GM21367 (cell line): ENCODE data around the gene GNRH2.
"Not testable (repeated sequence)": the region's sequence is repeated elsewhere in the genome, so short reads cannot be mapped to it uniquely, and the experiment has no call there.

Source experiments
- ATAC-seq: cut with Tn5 transposase; IDR thresholded peaks from one replicate; pipeline ENCODE4 v1.9.1; 2021; ENCODE audit not compliant: unreplicated experiment

GNRH2 gene

DNA sequence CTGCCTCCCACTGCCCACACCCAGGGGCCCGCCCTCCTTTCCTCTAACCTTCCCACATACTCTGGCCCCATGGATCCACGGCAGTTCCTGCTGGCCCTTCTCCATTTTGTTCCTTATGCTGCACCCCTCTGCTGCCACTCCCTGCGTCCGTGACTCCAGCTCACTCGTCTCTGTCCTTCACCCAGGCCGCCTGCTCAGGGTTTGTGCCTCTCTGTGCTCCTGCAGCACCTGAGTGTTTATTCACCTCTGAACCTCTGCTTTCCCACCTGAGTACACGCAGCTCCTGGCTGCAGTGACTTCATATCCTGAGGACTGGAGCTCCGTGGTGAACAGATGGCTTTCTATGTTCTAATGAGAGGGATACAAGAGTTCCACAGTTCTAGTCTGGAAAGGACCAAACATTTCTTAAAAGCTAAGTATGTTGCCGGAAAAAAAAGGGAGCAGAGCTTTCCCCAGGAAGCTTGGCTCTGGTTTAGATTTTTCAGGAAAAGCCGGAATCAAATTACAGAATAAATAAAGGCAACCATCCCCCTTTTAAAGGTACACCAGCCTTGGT lies 1.5 kb upstream of the GNRH2 start:
- ATAC-seq = no peak

DNA sequence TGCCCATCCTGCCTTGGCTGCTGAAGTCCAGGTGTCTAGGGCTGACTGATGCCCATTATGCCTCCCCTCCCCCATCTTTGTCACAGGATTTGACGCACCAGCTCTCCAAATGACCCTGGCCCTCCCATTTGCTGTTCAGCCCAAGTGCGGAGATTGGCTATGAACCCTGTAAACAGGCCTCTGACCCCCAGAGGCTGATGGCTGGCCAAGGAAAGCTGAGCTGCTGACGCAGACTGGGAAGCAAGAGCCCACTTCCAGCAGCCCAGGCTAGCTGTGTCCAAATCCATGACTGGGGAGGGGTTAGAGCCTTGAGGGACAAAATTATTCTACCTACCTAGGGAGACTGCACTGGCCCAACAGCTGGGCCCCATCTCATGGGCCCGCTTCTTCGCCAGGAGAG lies 797 bp upstream of the GNRH2 start:
- ATAC-seq = no peak

DNA sequence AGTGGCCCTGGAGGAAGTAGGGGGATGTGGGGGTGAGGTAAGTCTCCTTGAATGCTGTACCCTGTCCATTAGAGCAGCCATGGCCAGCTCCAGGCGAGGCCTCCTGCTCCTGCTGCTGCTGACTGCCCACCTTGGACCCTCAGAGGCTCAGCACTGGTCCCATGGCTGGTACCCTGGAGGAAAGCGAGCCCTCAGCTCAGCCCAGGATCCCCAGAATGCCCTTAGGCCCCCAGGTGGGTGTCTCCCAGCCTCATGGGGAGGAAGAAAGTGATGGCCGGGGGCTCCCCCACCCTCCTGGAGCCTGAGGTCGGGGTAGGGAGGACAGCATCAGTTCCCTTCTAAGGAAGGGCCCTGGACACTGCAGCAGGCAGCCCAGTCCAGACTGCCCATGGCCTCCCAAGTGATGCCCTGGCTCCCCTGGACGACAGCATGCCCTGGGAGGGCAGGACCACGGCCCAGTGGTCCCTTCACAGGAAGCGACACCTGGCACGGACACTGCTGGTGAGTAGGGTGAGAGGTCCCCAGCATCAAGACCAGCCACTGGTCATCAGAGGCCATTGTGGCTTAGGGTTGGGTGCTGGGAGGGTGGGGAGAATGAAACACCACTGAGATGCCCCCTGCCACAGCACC lies 1.0 kb downstream of the GNRH2 start:
- no peak for ATAC-seq

DNA sequence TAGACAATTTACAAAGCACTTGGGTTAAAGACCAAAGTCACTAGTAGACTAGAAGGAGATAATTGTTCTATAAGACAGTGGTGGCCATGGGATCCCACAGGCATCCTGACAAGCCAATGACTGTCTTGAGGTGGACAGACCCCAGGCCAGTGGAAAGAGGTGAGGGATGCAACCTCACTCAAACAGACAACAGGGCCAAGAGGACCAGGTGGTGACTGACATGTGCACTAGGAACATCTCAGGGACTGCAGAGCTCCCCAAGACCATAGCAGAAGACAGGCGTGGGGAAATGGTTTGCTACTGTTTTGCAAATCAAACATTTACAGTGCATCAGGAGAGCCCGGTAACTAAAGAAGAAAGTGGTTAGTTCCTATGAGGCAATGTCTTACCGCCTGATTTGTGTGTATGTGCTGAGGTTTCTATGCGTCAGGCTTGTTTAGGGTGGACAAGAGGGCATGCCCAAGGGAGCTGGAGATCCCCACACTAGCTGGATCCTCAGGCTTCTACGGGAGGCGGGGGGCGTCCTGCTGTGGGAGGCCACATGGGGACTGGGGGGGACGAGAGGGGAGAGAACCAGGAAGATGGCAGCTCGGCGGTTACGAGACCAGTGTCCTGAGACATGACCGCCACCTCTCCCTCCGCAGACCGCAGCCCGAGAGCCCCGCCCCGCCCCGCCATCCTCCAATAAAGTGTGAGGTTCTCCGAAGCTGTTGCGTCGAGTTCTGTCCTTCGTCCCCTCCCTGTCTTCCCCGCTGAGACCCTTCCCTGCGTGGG lies 1.8 kb downstream of the GNRH2 start:
- ATAC-seq = peak; percentile 35

DNA sequence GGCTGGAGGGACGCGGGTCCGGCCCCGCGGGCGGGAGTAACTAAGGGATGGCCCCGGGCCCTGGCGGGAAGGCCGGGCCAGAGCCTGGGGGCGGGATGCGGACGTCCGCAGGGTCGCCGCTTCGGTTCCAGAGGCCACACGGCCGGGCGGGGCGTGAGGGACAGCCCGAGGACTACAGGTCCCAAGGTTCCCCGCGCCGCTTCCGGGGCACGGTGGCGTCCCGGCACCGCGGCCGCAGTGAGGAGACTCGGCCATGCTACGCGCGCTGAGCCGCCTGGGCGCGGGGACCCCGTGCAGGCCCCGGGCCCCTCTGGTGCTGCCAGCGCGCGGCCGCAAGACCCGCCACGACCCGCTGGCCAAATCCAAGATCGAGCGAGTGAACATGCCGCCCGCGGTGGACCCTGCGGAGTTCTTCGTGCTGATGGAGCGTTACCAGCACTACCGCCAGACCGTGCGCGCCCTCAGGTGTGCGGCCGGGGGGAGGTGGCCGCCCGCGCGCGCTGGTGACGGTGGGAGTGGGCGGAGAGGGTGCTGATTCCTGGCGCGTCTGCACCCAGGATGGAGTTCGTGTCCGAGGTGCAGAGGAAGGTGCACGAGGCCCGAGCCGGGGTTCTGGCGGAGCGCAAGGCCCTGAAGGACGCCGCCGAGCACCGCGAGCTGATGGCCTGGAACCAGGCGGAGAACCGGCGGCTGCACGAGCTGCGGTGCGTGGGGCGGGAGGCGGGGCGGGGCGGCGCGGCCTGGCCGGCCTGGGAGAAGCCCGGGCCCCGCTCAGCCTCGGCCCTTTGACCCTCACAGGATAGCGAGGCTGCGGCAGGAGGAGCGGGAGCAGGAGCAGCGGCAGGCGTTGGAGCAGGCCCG lies 2.6 kb downstream of the GNRH2 start, which contains the start of gene MRPS26:
Gene MRPS26 (plus strand): TSS at position 237 of the 861 bp plus-strand sequence. CDS start 17 bp downstream, at position 254.
- ATAC-seq = peak; percentile 82

DNA sequence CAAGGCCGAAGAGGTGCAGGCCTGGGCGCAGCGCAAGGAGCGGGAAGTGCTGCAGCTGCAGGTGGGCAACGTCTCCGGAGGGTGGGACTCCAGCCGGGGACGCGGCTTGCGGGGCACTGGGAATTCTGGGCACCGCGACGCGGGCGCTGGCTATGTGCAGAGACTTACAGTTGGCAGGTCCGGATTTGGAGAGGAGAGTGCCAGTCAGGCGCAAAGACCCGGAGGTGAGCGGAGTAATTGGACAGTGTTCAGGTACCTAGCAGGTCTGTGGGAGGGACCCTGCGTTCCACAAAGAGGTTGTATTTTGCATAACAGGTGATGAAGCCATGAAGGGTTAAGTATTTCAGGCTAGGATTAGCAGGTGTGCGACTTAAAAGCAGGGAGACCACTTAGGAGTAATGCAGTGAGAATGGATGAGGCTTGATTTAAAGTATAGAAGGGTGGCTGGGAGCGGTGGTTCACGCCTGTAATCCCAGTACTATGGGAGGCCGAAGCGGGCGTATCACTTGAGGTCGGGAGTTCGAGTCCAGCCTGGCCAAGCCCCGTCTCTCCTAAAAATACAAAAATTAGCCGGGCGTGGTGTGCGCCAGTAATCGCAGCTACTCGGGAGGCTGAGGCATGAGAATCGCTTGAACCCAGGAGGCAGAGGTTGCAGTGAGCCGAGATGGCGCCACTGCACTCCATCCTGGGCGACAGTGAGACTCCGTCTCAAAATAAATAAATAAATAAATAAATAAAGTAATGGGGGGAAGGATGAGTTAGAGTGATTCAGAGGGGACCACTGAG lies 3.4 kb downstream of the GNRH2 start:
- ATAC-seq = no peak

DNA sequence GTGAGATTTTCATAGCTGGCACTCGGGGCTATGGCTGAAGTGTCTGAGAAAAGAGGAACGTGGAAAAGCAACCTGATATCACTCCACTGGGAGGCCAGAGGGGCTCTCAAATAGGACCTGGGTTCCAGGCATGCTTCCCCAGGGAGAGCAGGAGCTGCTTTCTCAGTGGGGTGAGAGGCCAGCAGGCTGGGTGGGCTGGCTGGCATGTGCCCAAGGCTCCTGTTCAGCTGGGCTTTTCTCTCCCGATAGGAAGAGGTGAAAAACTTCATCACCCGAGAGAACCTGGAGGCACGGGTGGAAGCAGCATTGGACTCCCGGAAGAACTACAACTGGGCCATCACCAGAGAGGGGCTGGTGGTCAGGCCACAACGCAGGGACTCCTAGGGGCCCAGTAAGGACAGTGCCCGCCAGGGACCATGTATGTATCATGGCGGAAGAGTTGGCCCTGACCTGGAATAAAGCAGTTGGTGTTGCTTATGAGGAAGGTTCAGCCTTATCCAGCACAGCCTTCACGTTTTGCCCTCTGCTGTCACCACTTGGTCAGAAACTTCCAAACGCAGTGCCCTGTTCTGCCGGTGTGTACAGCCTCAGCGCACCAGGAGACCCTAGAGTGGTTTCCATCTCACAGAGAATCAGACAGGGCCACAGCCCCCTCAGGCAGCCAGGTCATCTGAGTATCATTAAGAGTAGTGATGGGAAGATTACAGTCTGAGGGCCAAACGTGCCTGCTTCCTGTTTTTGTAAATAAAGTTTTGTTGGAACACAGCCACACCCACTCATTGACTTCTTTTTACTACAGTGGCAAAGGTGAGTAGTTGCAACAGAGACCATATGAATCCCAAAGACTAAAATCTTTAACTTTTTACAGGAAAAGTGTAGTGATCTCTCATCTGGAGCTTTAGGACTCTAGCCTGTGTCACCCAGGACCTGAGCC lies 4.3 kb downstream of the GNRH2 start:
- no peak for ATAC-seq

DNA sequence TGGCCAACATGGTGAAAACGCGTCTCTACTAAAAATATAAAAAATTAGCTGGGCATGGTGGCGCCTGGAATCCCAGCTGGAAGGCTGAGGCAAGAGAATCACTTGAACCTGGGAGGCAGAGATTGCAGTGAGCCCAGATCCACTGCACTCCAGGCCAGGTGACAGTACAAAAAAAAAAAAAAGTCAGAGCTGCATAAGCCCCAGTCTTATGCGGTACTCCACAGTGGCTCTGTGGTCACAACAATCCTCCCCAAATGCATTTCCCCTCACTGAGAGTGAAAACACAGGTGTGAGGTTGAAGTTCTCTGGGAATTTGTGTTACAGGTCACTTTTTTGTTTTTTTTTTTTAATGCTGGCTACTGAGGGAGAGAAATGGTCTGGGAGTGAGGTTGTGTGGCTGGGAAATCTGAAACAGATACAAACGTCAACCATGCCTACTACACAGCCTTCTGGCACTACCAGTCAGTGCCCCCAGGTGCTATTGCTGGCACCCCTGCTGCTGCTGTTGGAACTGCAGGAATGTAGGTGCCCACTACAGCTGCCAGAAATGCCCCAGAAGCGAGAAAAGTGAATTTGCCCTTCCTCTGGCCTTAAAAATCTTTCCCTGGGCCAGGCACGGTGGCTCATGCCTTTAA lies 8.1 kb downstream of the GNRH2 start:
- no peak for ATAC-seq

DNA sequence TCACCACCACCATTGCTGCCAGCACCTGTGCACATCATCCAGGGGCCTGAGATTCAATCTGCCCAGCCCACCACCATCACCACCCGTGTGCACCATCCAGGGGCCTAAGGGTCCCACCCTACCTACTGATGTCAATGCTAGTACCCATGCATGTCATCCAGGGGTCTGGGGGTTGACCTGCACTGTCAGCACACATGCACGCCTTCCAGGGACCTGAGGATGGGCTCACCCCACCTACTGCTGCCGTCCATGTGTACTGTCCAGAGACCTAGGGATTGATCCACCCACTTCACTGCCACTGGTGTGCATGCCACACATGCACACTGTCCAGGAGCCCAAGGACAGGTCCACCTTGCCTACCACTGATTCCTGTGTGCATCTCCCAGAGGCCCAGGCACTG lies 16.1 kb downstream of the GNRH2 start:
- ATAC-seq = no peak

DNA sequence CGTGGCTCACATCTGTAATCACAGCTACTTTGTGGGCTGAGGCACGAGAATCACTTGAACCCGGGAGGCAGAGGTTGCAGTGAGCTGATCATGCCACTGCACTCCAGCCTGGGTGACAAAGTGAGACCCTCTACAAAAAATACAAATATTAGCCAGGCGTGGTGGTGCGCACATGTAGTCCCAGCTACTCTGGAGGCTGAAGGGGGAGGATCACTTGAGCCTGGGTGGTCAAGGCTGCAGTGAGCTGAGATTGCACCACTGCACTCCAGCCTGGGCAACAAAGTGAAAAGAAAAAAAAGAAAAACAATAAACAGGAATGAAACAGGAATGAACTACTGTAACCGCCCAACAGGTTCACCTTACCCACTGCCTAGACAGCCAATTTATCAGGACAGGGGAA lies 20.7 kb downstream of the GNRH2 start:
- not testable (repeated sequence) for ATAC-seq

DNA sequence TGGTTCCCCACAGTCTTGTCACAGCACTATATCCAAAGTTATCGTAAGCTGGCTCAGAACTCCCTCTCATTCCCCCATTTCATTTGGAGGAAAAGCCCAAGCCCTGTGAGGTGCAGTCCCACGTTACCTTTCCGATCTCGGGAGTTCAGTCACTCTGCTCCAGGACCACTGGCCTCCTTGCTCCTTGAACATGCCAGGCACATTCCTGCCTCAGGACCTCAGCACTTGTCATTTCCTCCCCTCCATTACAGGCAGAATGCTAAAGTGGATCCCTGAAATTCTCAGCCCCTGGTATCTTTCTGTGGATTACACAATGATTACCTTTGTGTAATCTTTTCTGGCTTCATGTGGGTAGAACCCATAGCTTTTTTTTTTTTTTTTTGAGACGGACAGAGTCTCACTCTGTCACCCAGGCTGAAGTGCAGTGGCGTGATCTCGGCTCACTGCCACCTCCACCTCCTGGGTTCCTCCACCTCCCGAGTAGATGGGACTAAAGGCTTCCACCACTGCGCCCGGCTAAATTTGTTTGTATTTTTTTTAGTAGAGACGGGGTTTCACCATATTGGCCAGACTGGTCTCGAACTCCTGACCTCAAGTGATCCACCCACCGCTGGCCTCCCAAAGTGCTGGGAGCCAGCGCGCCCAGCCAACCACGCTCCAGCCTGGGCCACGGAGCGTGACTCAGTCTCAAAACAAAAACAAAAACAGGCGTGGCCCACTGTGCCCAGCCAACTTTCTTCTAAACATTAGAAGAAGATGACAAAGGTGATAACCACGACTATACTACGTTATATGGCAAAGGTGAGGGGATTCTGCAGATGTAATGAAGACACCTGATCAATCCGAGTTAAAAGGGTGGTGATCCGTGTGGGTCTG lies 24.0 kb downstream of the GNRH2 start:
- ATAC-seq = no peak

DNA sequence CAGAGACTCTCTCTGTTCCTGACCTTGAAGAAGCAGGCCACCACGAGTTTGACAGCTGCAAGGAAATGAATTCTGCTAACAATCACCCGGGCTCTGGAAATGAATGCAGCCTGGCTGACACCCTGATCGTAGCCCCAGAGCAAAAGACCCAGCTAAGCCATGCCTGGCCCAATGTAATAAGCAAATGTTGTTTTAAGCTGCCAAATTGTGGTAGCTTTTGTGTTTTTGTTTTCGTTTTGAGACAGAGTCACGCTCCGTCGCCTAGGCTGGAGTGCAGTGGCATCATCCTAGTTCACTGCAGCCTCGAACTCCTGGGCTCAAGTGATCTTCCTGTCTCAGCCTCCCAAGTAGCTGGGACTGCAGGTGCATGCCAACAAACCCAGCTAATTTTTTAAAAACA lies 24.7 kb downstream of the GNRH2 start:
- ATAC-seq = no peak

DNA sequence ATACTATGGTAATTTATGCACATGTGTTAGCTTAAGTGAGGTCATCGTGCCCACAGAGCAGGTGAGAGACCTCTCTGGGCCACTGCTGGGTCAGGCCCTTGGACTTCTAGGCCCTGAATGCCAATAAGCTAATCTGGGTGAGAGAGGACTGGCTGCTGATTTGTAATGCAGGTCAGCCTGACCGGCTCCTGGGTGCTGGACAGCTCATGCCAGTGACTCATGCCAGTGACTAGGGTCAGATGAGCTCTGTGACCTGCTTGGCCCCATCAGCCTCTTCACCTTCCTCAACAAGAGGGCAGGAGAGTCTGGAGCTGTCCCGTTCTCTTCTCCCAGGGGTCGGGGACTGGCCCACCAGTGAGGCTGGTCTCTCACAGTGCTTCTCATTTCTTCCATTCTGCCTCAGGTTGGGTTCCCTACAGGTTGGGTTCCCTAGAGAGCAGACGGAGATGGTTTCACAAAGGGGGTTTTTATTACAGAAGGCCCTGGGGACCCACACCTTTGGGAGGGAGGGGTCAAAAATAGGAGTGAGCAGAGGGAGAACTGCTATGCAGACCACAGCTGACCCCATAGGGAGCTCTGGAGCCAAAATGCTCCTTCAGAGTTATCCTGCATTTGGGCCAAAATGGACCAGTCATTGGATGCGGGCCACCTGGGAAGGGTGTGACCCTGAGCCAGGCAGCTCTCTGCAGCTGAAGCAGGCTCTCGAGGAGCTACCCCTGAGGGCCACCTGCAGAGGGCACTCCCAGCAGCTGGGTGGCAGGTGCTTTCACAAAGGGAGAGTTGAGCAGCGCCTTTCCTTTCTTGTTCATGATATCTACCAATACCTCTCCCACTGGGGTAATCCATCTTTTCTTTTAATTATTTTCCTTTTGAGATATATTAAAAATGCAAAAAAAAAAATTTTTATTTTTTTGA lies 25.8 kb downstream of the GNRH2 start:
- no peak for ATAC-seq

DNA sequence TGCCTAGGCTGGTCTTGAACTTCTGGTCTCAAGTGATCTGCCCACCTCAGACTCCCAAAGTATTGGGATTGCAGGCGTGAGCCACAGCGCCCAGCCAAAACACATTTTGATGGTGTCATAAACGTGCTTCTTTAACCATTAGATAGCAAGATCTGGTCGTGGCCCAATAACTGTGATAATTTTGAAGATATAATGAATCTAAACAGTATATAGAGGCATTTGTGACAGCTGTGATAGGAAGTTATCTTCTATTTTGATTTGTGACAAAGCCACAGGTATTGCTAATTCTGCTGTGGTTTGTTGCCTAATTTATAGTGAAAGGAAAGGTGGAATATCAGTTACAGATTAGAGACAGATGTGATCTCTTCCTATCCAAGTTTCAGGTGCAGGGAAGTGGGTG lies 27.3 kb downstream of the GNRH2 start:
- ATAC-seq = no peak

DNA sequence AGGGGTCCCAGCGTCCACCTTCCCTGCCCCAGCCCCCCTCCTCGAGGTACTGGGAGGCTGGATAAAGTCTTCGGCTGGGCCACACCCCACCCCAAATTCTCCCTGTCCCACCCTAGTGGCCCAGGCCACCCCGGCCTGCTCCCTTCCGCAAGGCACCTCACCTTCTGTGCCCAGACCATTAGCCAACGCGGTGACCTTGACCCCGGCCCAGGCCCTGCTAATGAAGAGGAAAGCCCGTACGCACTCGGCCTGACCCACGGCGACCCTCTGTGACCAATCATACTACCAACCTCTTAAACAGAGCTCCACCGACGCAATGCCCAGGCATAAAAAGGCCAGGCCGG lies 27.8 kb downstream of the GNRH2 start:
- no peak for ATAC-seq

DNA sequence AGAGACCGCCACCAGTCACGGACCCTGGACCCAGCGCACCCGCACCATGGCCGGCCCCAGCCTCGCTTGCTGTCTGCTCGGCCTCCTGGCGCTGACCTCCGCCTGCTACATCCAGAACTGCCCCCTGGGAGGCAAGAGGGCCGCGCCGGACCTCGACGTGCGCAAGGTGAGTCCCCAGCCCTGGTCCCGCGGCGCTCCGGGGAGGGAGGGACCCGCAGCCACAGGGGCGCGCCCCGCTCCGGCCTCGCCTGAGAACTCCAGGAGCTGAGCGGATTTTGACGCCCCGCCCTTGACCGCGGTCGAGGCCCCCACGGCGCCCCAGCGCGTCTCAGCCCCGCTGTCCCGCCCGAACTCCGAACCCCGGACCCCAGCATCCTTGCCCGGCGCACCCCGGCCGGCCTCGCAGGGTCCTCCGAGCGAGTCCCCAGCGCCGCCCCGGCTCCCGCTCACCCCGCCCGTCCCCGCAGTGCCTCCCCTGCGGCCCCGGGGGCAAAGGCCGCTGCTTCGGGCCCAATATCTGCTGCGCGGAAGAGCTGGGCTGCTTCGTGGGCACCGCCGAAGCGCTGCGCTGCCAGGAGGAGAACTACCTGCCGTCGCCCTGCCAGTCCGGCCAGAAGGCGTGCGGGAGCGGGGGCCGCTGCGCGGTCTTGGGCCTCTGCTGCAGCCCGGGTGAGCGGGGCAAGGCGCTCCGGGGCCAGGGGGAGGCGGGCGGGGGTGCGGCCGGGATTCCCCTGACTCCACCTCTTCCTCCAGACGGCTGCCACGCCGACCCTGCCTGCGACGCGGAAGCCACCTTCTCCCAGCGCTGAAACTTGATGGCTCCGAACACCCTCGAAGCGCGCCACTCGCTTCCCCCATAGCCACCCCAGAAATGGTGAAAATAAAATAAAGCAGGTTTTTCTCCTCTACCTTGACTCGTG lies 28.4 kb downstream of the GNRH2 start, which contains the start of gene OXT:
Gene OXT (plus strand): TSS at position 11 of the 920 bp plus-strand sequence. CDS start 36 bp downstream, at position 47.
- no peak for ATAC-seq
